Forelimb muscle (tissue), 1 donor: ENCODE measurements around the gene TSSC4. TPM values are rescaled to one million over a fixed set of nuclear protein-coding genes. Genes with fewer than 3 reads are reported as not detected.

ENCODE experiments used
- DNase-seq: peaks from one replicate; pipeline ENCODE4 v3.0.0-alpha.2; 2013; ENCODE audit warnings: low read depth
- polyA plus RNA-seq: library from polyadenylated mRNA; unstranded; fragments of 120-200 nt; gene quantifications from one replicate; pipeline ENCODE4 v1.2.1, GENCODE V29; 2013; ENCODE audit not compliant: insufficient read length

The TSSC4 gene
- polyA plus RNA-seq, 1 donor, result 20.3 TPM

DNA sequence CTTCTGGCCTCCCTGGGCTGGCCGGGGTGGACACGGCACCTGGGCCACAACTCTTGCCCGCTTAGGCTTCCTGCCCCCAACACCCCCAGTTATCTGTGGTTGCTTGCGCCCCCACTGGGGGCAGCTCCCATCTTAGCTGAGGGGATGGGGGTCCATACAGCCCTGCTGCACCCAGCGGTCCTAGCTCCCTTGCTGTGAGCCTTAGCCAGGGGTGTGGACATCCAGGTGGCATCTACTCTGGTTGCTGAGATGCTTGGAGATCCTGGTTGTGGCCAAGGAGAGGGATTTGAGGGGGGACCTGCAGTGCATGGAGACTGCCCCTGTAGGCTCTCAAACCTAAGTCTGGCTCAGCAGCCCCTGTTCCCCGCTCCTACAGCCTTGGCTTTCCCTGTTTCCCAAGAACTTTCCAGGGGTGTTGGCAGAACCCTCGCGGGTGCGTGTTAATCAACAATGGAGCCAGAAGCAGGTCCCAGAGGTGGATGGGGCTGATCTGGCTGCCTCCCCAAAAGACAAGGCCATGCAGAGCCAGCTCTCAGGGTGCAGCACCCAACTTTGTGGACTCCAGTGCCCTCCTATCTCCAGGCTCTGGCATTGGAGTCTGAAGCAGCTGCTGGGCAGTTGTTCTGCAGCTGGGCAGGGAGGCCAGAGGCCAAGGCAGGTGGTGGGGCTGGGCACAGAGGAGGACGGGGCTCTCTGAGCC lies 47.6 kb downstream of the TSSC4 start:
- no peak for DNase-seq

DNA sequence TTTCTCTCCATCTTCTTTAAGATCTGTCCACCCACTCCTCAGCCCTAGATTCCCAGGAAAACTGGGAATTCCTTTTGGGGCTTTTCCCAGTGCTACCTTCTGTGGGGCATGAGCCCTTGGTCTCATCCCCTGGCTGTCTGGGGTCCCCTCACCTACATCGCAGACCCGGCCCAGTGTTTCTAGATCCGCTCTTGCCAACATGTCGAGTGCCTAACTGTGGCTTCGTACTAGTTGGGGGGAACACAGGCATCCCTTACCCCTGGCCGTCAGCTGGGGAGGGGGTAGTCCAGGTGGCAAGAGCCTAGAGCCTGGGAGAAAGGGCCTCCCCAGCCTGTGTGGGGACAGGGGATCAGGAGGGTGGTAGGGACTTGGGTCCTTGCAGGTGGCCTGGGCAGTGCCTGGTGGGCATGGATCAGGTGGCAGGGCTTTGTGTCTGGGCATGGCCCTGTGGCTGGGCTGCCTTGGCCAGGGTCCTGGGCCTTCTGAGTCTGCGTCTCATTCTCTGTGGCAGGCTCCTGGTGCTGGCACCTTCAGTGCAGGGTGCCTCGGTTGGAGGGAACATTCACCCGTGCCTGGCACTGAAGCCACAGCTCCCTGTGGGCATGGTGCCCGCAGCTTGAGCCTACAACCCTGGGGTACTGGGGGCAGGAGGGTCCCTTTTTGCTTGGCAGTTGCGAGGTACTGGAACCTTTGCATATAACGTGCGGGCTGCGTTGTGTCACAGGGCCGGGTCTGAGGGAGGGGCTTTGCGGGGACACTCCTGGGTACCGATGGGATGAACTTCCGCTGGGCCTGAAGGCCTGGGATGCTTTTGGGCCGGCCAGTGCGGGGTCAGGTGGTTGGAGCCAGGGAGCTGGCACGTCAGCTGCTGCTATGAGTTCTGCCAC lies 48.4 kb downstream of the TSSC4 start:
- no peak for DNase-seq

DNA sequence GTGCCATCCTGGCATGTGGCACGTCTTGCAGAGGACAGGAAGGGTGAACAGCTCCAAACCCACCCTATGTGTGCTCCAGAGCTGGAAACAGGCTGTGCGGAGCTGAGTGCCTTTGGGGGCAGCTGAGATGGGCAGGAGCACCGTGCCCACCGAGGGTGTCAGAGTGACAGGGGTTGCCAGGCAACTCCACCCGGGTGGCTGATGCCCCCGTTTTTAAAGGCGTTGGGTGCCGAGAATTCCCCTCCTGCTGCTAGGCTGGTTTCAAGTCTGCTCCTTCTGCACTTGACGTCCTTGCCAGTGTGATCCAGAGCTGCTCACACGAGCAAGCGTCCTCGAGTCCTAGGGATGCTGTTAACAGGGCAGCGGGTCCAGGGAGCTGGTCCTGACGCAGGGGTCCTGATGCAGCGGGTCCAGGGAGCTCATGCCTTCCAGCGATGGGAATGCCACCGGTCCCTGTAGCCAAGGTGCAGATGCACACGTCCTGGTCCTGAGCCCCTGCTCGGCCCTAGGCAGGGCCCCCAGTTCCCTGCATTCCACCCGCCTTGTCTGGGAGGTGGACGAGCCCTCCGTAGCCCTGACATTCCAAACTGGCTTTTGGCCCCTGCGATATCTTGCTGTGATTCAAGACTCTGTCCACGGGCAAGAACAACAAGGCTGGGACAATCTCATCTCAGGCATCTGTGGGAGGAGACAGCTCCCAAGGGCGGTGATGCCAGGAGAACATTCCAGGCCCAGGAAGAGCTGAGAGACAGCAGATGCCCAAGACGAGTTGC lies 49.2 kb downstream of the TSSC4 start:
- no peak for DNase-seq

DNA sequence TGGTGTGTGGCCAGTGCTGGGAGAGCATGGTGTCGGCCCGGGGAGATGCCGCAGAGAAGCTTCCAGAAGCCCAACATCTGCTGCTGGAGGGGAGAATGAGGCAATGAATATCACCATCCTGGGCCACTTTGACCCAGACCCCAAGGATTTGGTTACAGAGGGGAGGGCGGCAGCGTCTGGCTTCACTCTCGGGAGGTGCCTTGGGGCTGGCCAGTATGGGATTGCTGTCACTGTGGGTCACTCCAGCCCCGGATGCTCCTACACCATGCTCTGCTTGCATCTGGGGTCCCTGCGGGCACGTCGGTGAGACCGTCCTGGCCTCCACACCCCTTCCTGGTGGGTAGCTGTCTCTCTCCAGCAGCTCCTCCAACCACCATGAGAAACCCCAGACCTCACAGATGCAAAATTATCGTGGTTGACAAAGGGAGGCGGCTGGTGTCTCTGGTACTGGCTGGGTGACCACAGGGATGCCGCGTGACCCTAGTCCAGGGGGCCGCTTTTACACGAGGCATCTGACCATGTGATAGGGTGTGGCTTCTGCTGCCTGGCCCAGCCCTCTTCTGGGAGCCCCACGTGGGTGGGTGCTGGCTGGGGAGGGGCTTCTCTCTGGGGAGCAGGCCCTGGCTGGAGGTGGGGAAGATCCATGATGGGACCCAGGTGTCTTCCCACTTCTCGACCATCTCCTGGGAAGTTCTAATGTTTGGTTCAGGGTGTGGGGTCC lies 49.9 kb downstream of the TSSC4 start:
- DNase-seq, result no peak

DNA sequence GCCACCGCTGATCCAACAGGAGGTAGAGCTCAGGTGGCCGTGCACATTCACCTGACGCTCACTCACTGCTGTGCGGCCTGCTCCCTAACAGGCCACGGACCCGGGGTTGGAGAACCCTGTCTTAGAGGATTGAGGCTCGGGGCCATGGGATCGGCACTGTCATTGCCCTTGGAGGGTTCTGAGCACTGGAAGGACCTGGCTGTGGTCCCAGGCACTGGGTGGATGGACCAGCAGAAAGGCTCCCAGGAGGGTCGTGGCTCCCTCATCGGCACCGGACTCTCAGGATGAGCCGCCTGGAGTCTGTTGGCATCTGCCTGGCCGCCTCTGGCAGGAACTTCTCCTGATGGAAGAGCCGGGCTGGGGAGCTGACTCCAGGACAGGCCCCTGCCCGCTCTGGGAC lies 50.8 kb downstream of the TSSC4 start:
- no peak for DNase-seq

DNA sequence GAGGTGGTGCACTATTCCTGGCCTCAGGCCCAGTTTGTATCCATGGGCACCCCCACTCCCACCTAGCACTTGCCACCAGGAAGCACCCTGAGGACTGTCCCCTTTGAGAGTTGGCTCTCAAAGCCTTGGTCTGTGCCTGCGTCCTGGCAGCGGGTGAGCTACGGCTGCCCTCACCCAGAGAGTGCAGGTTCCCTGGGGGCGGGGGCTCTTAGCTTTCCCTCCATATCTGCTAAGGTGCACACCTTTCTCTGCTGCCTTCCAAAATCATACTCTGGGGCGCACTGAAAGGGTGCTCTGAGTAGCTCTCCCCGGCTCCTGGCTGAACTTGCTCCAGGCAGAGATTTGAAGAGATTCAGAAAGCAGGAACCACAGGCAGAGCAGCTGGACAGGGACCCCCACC lies 51.4 kb downstream of the TSSC4 start:
- DNase-seq, result no peak

DNA sequence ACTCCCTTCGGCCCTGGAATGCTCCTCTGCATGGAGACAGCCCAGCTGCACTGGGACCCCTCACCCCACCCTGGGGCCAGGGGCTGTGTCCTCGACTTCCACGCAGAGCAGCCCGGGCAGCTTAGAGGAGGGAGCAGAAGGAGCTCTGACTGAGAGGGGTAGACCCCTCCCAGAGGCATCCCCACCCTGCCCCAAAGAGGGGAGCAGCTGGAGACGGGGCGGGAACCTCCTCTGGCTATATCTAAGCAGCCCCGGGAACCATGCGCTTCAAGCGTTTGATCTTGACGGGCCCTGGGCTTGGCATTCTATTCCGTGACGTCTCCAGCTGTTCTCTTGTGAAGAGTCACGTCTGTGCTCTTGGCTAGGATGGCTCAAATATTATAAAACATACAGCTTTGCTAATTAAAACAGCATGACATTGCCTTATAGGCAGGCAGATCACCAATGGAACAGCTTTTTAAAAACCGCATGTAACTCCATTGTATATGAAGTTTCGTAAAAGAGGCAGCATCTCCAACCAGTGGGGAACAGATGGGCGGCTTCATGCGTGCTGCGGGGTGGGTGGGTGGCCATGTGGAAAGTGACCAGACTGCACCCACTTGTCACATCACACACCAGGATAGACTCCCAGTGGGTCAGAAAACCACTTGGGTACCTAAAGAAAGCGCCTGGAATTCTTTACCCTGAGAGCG lies 51.9 kb downstream of the TSSC4 start:
- no peak for DNase-seq

DNA sequence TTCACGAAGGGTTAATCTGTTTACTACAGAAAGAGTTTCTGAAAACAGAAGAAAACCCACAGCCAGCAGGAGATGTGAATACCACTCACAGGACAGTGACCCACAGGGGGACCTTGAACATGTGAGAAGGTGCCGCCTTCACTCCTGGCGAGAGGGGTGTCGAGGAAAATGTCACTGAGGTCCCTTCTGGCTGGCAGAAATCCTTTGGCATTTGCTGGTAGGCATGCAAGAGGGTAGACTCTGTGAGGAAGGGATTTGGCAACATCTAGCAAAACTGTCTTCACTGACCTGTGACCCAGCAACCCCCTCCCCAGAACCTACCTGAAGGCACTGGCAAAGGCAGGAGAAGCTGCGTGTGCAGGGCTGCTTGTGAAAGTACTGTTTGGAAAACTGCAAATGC lies 52.9 kb downstream of the TSSC4 start:
- DNase-seq, result no peak

Other genes with a start within 250 kb of the TSSC4 start
- not detected for gene INS, start 239.5 kb upstream of the TSSC4 start, polyA plus RNA-seq
- gene TH, start 228.9 kb upstream of the TSSC4 start, polyA plus RNA-seq, result 0.33 TPM
- gene ASCL2, start 130.2 kb upstream of the TSSC4 start, polyA plus RNA-seq, result 0.10 TPM
- 3.1 TPM for gene C11orf21, start 98.8 kb upstream of the TSSC4 start, polyA plus RNA-seq
- 3.0 TPM for gene TSPAN32, start 98.7 kb upstream of the TSSC4 start, polyA plus RNA-seq
- 447 TPM for gene CD81, start 23.4 kb upstream of the TSSC4 start, polyA plus RNA-seq
- 0.04 TPM for gene TRPM5, start 43.8 kb downstream of the TSSC4 start, polyA plus RNA-seq
- 2.1 TPM for gene KCNQ1, start 44.3 kb downstream of the TSSC4 start, polyA plus RNA-seq